SK-N-SH treated with all-trans-retinoic acid at 6 μM for 48 hours (cell line): ENCODE measurements around the gene DPP10.

Experiments
- ATAC-seq: fragments of 200-7000 bp; cut with Tn5 transposase; 3 replicates; pipeline ENCODE4 v1.9.1; 2020; ENCODE audit warnings: mild to moderate bottlenecking, moderate library complexity
- ARNTL ChIP-seq: fragments of 450-650 bp; formaldehyde crosslinking; IDR thresholded peaks from 2 replicates; pipeline ENCODE4 v1.5.0; 2020; ENCODE audit warnings: low read depth, mild to moderate bottlenecking, moderate library complexity, borderline replicate concordance
- BACH2 ChIP-seq: fragments of 250-450 bp; sonication (Bioruptor Pico); IDR thresholded peaks from 2 replicates; pipeline ENCODE4 v1.9.0; 2021; ENCODE audit warnings: mild to moderate bottlenecking, borderline replicate concordance
- CSDC2 ChIP-seq: fragments of 250-450 bp; sonication (Bioruptor Pico); IDR thresholded peaks from 2 replicates; pipeline ENCODE4 v1.5.0; 2020; ENCODE audit warnings: mild to moderate bottlenecking, moderate library complexity
- ESRRG ChIP-seq: fragments of 250-450 bp; sonication (Bioruptor Pico); IDR thresholded peaks from 2 replicates; pipeline ENCODE4 v1.6.1; 2021; ENCODE audit warnings: mild to moderate bottlenecking
- GLIS3 ChIP-seq: fragments of 250-450 bp; sonication (Bioruptor Pico); IDR thresholded peaks from 2 replicates; pipeline ENCODE4 v1.5.0; 2020; ENCODE audit warnings: mild to moderate bottlenecking, moderate library complexity
- ISL1 ChIP-seq: fragments of 250-450 bp; sonication (Bioruptor Pico); IDR thresholded peaks from 2 replicates; pipeline ENCODE4 v2.1.2; 2022; ENCODE audit warnings: mild to moderate bottlenecking, moderate library complexity
- OSR1 ChIP-seq: fragments of 250-450 bp; sonication (Bioruptor Pico); IDR thresholded peaks from 2 replicates; pipeline ENCODE4 v1.8.0; 2022; ENCODE audit warnings: moderate library complexity, mild to moderate bottlenecking, inconsistent platforms
- PATZ1 ChIP-seq: fragments of 250-450 bp; sonication (Bioruptor Pico); IDR thresholded peaks from 2 replicates; pipeline ENCODE4 v1.8.0; 2020; ENCODE audit warnings: mild to moderate bottlenecking, moderate library complexity, borderline replicate concordance
- POU6F1 ChIP-seq: fragments of 250-450 bp; sonication (Bioruptor Pico); IDR thresholded peaks from 2 replicates; pipeline ENCODE4 v1.8.0; 2021; ENCODE audit warnings: low read depth, mild to moderate bottlenecking, moderate library complexity, borderline replicate concordance
- PPARA ChIP-seq: fragments of 250-450 bp; sonication (Bioruptor Pico); IDR thresholded peaks from 2 replicates; pipeline ENCODE4 v1.5.0; 2020; ENCODE audit warnings: mild to moderate bottlenecking, borderline replicate concordance
- RARB ChIP-seq: fragments of 250-450 bp; sonication (Bioruptor Pico); IDR thresholded peaks from 2 replicates; pipeline ENCODE4 v1.8.0; 2021; ENCODE audit warnings: mild to moderate bottlenecking, moderate library complexity
- TCF4 ChIP-seq: fragments of 250-450 bp; sonication (Bioruptor Pico); IDR thresholded peaks from 2 replicates; pipeline ENCODE4 v1.8.0; 2021; ENCODE audit warnings: mild to moderate bottlenecking, moderate library complexity, borderline replicate concordance
- TOX ChIP-seq: fragments of 250-450 bp; sonication (Bioruptor Pico); IDR thresholded peaks from 2 replicates; pipeline ENCODE4 v1.8.0; 2021; ENCODE audit warnings: mild to moderate bottlenecking, moderate library complexity, borderline replicate concordance
- ZC3H10 ChIP-seq: fragments of 250-450 bp; sonication (Bioruptor Pico); IDR thresholded peaks from 2 replicates; pipeline ENCODE4 v1.5.1; 2021; ENCODE audit warnings: mild to moderate bottlenecking, moderate library complexity
- ZFP3 ChIP-seq: fragments of 250-450 bp; sonication (Bioruptor Pico); IDR thresholded peaks from 2 replicates; pipeline ENCODE4 v1.5.0; 2020; ENCODE audit warnings: mild to moderate bottlenecking, moderate library complexity
- ZFP30 ChIP-seq: fragments of 450-650 bp; formaldehyde crosslinking; IDR thresholded peaks from 2 replicates; pipeline ENCODE4 v1.5.0; 2022; ENCODE audit warnings: mild to moderate bottlenecking, moderate library complexity
- ZNF70 ChIP-seq: fragments of 450-650 bp; formaldehyde crosslinking; IDR thresholded peaks from 2 replicates; pipeline ENCODE4 v1.5.0; 2020; ENCODE audit warnings: mild to moderate bottlenecking, moderate library complexity
- ZNF8 ChIP-seq: fragments of 450-650 bp; formaldehyde crosslinking; IDR thresholded peaks from 2 replicates; pipeline ENCODE4 v1.5.0; 2020; ENCODE audit warnings: mild to moderate bottlenecking, moderate library complexity
- TF ChIP-seq, protein P1 (sequence below): fragments of 250-450 bp; sonication (Bioruptor Pico); IDR thresholded peaks from 2 replicates; pipeline ENCODE4 v1.5.1; 2021; ENCODE audit warnings: mild to moderate bottlenecking, moderate library complexity
- TF ChIP-seq, protein P2 (sequence below): fragments of 250-450 bp; sonication (Bioruptor Pico); IDR thresholded peaks from 2 replicates; pipeline ENCODE4 v1.5.1; 2020; ENCODE audit warnings: low read depth, mild to moderate bottlenecking, moderate library complexity

The DPP10 gene

GRCh38 chr2:115412501-115412900, 970.1 kb downstream of the DPP10 start:
- TF ChIP-seq ZNF70 (CRISPR knock-in tag) (no peak), ESRRG (CRISPR knock-in tag) (no peak), ZC3H10 (CRISPR knock-in tag) (no peak), ZFP30 (CRISPR knock-in tag) (no peak), CSDC2 (CRISPR knock-in tag) (no peak)
- no peak for ATAC-seq

- TF ChIP-seq RARB (CRISPR knock-in tag) (no peak), BACH2 (CRISPR knock-in tag) (no peak), ZC3H10 (CRISPR knock-in tag) (no peak), GLIS3 (CRISPR knock-in tag) (no peak), ISL1 (CRISPR knock-in tag) (no peak), ZNF70 (CRISPR knock-in tag) (no peak), ARNTL (CRISPR knock-in tag) (no peak), TOX (no peak), CSDC2 (CRISPR knock-in tag) (no peak), PPARA (CRISPR knock-in tag) (no peak), PATZ1 (no peak), POU6F1 (CRISPR knock-in tag) (no peak), ZFP30 (CRISPR knock-in tag) (no peak), ZFP3 (CRISPR knock-in tag) (no peak), OSR1 (CRISPR knock-in tag) (no peak), ZNF8 (CRISPR knock-in tag) (no peak), TCF4 (CRISPR knock-in tag) (no peak)
- TF ChIP-seq, protein P1, sequence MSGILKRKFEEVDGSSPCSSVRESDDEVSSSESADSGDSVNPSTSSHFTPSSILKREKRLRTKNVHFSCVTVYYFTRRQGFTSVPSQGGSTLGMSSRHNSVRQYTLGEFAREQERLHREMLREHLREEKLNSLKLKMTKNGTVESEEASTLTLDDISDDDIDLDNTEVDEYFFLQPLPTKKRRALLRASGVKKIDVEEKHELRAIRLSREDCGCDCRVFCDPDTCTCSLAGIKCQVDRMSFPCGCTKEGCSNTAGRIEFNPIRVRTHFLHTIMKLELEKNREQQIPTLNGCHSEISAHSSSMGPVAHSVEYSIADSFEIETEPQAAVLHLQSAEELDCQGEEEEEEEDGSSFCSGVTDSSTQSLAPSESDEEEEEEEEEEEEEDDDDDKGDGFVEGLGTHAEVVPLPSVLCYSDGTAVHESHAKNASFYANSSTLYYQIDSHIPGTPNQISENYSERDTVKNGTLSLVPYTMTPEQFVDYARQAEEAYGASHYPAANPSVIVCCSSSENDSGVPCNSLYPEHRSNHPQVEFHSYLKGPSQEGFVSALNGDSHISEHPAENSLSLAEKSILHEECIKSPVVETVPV (CRISPR knock-in tag): no peak
- TF ChIP-seq, protein P2, sequence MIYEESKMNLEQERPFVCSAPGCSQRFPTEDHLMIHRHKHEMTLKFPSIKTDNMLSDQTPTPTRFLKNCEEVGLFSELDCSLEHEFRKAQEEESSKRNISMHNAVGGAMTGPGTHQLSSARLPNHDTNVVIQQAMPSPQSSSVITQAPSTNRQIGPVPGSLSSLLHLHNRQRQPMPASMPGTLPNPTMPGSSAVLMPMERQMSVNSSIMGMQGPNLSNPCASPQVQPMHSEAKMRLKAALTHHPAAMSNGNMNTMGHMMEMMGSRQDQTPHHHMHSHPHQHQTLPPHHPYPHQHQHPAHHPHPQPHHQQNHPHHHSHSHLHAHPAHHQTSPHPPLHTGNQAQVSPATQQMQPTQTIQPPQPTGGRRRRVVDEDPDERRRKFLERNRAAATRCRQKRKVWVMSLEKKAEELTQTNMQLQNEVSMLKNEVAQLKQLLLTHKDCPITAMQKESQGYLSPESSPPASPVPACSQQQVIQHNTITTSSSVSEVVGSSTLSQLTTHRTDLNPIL: no peak
- no peak for ATAC-seq
These were observed 971.4 kb downstream of the DPP10 start for GRCh38 chr2:115413791-115414190.

GRCh38 chr2:115414466-115414865, 972.0 kb downstream of the DPP10 start:
- TF ChIP-seq ZNF8 (CRISPR knock-in tag): no peak
- ATAC-seq: no peak

DNA sequence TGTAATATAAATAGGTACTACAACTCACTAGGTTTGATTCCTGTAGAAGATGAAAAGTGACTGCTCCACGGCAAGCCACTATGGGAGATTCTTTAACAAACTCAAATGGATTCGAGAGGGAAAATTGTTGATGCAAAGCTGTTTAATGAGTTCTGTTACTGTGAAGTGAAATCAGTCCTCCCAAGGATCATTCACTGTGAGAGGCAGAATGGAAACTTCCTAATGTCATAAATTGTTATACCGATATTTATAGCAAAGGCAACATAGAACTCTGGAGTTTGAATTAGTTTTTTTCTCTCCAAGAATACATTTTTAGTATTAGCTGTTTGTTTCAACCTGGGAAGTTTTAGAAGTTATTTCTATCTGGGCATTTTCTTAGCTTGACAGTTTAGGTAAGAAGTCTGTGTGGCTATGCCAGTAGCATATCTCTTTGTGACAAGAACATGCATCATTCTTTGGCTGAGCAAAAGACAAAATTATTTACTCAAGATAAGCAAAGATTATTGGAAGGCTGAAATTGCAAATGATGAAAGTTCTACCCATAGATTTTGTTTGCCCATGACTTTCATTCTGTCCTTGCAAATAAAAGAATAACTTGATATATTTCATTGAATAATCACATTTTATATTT, 979.7 kb downstream of the DPP10 start:
- TF ChIP-seq GLIS3 (CRISPR knock-in tag) (no peak), OSR1 (CRISPR knock-in tag) (no peak), ZC3H10 (CRISPR knock-in tag) (no peak), POU6F1 (CRISPR knock-in tag) (no peak)
- TF ChIP-seq, all 23 proteins: peak for 0
- no peak for ATAC-seq
